GM20000 (cell line): Measurements from ENCODE around the gene DYSF.

Source experiments
- DNase-seq: peaks from one replicate; pipeline ENCODE4 v3.0.0; 2012; ENCODE audit warnings: low spot score
- CTCF ChIP-seq: IDR thresholded peaks from 2 replicates; pipeline ENCODE4 v1.5.1; 2012; ENCODE audit warnings: mild to moderate bottlenecking, control low read depth; ENCODE audit errors: extremely low read depth, missing control alignments

Gene DYSF

GRCh38 chr2:71603851-71604725 lies 150.7 kb downstream of the DYSF start:
- no peak for DNase-seq

GRCh38 chr2:71604726-71605120 lies 151.4 kb downstream of the DYSF start:
- no peak for DNase-seq
- TF ChIP-seq CTCF, result no peak

More at GRCh38 chr2:71603851-71604725, 150.7 kb downstream of the DYSF start:
- no peak for TF ChIP-seq CTCF

GRCh38 chr2:71605173-71605641 lies 151.8 kb downstream of the DYSF start:
- TF ChIP-seq CTCF, result no peak
- DNase-seq, result no peak

GRCh38 chr2:71605781-71606241 lies 152.4 kb downstream of the DYSF start:
- DNase-seq, result no peak
- no peak for TF ChIP-seq CTCF

GRCh38 chr2:71606244-71606643 lies 152.9 kb downstream of the DYSF start:
- no peak for TF ChIP-seq CTCF
- no peak for DNase-seq

GRCh38 chr2:71607151-71607889 lies 154.0 kb downstream of the DYSF start:
- TF ChIP-seq CTCF, result no peak
- DNase-seq, result no peak

- DNase-seq, result no peak
- no peak for TF ChIP-seq CTCF
These were observed 154.7 kb downstream of the DYSF start for GRCh38 chr2:71608034-71608433.
